Cerebellar cortex (tissue), 1 donor: ENCODE measurements around the gene KRT6B.
"Not testable (repeated sequence)": the region's sequence is repeated elsewhere in the genome, so short reads cannot be mapped to it uniquely, and the experiment has no call there.

Experiments used
- DNase-seq: peaks from one replicate; pipeline ENCODE4 v3.0.0-alpha.2; 2015; ENCODE audit warnings: low spot score

KRT6B gene

GRCh38 chr12:52452101-52452500, at the start of gene KRT6B:
Gene KRT6B (minus strand): TSS chr12:52452146. CDS start chr12:52452078, 68 bp downstream.
- DNase-seq: no peak

DNA sequence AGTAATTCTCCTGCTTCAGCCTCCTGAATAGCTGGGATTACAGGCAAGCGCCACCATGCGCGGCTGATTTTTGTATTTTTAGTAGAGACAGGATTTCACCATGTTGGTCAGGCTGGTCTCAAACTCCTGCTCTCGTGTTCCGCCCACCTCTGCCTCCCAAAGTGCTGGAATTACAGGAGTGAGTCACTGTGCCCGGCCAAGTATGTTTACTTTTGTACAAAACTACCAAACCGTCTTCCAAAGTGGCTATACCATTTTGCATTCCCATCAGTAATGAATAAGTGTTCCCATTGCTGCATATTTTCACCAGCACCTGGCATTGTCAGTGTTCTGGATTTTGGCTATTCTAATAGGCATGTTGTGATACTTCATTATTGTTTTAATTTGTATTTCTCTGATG, 49.5 kb upstream of the KRT6B start:
- DNase-seq: no peak

- not testable (repeated sequence) for DNase-seq
Measured at GRCh38 chr12:52500574-52500973, 48.6 kb upstream of the KRT6B start.

DNA sequence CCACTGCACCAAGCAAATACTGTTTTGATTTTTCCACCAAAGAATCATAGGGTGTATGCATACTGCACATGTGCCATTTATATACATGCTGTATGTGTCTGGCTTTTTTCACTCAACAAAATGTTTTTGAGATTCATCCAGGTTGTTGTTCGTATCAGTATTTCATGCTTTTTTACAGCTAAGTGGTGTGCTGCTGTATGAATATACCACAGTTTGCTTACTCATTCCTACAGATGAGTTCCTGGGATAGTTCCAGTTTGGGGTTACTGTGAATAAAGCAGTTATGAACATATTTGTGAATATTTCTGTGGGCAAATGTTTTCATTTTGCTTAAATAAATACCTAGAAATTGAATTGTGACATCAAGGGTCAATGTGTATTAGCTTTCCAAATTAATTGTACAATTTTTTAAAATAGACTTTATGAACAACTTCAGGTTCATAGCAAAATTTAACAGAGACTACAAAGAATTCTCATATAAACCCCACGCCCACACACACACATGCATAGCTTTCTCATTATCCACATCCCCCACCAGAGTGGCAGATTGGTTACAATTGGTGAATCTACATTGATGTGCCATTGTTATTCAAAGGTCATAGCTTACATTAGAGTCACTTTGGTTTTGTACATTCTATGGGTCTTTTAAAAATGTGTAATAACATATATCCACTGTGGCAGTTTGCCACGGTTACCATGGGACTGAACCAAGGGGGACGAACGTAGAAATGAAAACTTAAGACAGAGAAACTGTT, 48.0 kb upstream of the KRT6B start:
- no peak for DNase-seq

DNA sequence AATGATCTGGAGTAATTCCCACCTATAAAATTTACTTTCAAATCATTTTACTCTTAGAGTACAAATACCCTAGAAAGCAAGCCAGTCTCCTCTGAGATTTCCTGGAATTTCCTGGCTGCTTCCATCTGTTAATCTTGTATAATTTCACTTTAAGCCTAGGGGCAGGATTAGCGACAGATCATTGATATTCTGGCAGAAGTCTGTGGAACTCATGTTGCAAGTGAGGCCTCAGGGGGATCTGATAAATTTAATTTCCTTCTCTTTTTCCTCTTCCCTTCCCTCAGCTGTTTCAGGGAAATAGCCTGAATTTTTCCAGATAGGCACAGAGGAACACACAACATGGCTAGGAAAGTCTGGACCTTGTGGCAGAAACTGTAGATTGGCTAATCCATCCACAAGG, 47.0 kb upstream of the KRT6B start:
- no peak for DNase-seq

DNA sequence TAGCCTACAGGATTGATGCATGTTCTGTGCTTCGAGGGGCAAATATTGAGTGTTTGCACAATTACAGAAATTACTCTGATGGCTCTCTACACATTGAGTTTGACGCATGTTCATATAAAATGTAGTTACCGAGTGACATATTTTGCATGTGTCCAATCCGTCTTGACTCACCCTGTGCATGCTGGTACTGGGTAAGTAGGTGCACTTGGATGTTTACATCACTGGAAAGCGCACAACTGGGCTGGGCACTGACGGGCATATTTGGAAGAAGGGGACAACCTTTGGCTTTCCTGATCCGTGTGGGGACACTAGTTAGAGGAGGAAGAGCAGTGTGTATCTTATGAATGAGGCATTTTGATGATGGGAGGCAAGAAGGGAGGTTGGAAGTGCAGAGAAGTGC, 46.0 kb upstream of the KRT6B start:
- no peak for DNase-seq

DNA sequence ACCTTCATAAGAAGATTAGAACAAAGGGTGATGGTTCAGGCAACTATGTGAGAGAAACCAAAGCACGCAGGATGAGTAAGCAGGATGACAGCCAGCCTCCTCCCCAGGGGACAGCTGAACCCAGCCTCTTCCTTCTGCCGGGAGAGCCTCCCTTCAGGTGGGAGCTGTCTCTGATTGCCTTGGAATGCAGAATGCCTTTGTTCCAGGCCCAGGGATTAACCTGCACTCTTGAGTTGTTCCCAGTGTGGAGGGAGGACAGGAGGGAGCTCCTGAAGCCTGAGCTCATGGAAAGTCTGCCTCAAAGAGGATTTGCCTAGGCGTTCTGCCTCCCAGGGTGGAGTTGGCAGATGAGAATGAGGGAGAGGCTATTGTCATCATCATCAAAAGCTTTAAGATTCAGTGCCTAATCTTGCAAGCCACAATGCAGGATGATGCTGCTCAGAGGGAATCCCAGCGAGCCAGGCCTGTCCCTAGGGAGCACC, 44.7 kb upstream of the KRT6B start:
- no peak for DNase-seq

GRCh38 chr12:52496054-52496453, 44.1 kb upstream of the KRT6B start:
- no peak for DNase-seq

DNA sequence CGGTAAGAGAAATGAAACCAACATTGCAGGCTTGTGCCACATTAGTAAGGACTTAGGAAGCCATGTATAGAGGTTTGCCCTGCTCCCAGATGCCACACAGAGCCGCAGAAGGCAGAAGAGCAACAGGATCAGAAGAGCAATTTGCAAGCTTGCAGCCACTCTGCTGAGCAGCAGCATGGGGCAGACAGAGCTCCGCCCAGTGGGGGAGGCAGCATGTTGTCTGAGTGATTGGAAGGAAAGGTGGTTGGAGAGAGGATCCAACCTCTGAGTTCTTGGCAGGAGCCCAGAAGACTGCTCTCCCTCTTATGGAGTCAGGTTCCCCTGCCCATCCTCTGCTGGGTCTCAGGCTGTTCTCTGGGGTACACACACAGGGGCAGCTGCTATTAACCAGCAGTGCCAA, 43.4 kb upstream of the KRT6B start:
- DNase-seq: peak; percentile 11

- DNase-seq: no peak
Measured at GRCh38 chr12:52494518-52494917, 42.6 kb upstream of the KRT6B start.

- DNase-seq: no peak
Measured at GRCh38 chr12:52494100-52494499, 42.2 kb upstream of the KRT6B start.

DNA sequence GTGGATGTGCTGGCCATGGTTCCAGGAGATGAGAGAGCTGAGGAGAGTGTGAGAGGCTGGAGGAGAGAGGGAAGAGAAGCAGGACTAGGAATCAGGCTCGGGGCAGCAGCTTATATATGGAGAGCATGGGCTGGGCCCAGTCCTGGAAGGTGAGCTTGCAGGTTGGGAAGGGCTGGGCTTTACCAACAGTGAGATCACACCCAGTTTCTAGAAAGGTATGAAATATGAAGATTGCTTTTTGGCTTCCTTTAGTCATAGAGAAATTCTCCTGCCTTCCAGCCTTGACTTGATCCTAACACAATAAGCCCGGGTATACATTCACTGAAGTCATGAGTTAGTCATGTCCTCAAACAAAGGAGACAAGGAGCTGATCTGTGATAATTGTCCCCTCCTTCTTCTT, 41.2 kb upstream of the KRT6B start, which contains the start of gene KRT6A:
Gene KRT6A (minus strand): TSS at position 86 of the 400 bp plus-strand sequence. CDS start 69 bp downstream, at position 17.
- no peak for DNase-seq

DNA sequence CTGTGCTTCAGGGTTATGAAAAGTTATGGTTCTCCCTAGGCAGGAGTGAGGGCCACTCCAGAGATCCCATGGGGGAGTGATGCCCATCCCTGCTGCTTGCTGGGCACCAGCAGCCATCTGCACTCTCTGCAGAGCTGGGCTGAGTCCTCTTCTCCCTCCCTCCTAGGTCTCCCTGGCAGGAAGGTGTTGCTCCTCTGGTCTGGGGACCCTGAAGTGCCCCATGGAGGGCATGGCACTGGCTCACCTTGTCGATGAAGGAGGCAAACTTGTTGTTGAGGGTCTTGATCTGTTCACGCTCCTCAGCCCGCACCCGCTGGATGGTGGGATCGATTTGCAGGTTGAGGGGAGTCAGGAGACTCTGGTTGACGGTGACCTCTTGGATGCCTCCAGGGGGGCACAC, 40.5 kb upstream of the KRT6B start:
- DNase-seq: not testable (repeated sequence)

DNA sequence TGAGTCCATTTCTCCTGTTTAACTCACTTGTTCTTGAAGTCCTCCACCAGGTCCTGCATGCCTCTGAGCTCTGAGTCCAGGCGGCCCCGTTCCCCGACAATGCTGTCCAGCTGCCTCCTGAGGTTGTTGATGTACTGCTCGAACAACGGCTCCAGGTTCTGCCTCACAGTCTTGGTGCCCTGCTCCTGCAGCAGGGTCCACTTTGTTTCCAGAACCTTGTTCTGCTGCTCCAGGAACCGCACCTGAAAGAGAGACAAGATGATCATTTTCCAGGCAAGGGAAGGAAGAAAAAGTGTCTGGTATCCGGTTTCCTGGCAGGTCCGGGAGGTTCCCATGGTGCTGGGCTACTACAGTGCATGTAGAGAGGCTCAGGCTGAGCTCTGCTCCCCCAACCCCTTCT, 39.5 kb upstream of the KRT6B start:
- DNase-seq: not testable (repeated sequence)

GRCh38 chr12:52488736-52489135, 36.8 kb upstream of the KRT6B start:
- DNase-seq: no peak

DNA sequence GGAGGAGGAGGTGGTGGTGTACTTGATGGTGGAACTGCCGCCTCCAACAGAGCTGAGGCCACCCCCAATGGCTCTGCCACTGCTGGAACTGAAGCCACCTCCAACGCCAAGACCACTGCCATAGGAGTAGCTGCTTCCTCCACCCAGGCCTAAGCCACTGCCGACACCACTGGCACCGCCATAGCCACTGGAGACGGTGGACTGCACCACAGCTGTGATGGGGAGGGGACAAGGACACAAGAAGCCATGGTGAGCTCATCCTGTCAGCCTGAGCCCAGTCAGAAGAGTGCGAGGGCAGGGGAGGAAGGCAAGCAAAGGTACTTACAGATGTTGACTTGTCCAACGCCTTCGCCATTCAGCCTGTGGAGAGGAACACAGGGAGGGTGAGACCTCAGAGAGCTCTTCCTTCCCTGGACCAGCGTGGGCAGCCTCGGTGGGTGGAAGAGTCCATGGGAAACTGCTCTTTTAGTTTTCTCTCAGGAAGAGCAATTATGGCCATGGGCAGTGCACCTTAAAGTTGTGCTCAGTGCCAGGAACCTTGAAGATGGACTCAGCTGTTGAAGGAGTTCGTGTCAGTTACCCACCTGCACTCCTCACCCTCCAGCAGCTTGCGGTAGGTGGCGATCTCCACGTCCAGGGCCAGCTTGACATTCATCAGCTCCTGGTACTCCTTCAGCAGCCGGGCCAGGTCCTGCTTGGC, 35.9 kb upstream of the KRT6B start:
- not testable (repeated sequence) for DNase-seq

GRCh38 chr12:52487211-52487610, 35.3 kb upstream of the KRT6B start:
- DNase-seq: no peak

DNA sequence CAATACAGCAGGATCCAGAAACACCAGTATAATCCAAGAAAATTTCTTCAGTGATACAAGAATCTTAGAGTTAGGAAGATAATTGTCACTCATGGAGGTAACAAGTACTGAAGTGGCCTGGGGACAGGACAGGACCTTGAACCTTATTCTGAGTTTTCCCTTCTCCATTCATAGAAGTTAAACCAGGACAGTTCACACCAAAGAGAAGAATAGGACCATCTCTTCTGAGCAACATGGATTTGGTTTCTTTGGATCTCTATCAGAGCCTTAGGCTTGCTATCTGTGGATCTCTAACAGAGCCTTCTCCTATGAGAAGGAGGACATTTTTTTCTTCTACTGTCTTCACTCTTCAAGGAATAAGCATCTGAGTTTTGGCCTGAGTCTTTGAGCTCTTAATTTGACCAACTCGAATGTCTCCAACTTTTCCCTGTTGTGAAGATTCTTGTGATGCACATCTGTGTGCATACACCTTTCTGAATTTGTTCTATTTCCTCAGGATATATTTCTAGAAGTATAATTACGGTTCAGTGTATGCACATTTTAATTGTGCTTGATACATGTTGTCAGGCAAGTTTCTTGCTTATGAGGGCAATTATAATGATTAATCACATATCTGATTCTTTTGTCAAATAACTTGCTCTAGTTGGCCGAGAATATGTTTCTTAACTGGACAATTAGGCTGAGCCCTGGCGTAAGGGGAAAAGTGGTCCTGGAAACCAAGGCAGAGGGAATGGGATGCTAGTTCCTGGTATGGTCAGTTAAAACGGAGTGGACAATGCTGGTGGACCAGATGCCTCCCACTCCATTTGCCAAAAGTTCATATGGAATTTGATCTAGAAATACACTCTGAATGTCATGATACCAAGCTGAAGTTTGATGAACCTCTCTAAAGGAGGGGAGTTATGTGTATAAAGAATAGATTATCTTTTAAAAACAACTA, 34.5 kb upstream of the KRT6B start:
- no peak for DNase-seq

GRCh38 chr12:52480073-52480472, 28.1 kb upstream of the KRT6B start:
- DNase-seq: no peak

DNA sequence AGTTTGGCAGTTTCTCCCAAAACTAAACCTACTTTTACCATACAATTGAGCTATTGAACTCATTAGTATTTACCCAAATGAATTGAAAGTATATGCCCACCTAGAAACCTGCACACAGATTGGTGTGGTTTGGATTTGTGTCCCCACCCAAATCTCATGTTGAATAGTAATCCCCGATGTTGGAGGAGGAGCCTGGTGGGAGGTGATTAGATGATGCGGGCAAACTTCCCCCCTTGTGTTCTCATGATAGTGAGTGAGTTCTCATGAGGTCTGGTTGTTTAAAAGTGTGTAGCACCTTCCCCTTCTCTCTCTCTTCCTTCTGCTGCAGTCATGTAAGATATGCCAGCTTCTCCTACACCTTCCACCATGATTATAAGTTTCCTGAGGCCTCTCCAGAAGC, 25.7 kb upstream of the KRT6B start:
- no peak for DNase-seq

GRCh38 chr12:52474212-52474611, 22.3 kb upstream of the KRT6B start:
- no peak for DNase-seq

- DNase-seq: no peak
Measured at GRCh38 chr12:52473768-52474167, 21.8 kb upstream of the KRT6B start, which contains the start of gene KRT6C. Gene KRT6C (minus strand): TSS chr12:52473805. CDS start chr12:52473737, 68 bp downstream.
